B cell (primary cell): ENCODE measurements around the gene PREX1. TPM values are rescaled to one million over a fixed set of nuclear protein-coding genes. Genes with fewer than 3 reads are reported as not detected.

Experiments
- ATAC-seq: fragments of 200-7000 bp; cut with Tn5 transposase; one replicate; pipeline ENCODE4 v1.10.0; 2021; ENCODE audit warnings: low read depth, mild to moderate bottlenecking, moderate number of reproducible peaks, moderate library complexity
- CTCF ChIA-PET: fragments of 350-600 bp; sonication (Branson Sonifier 250); formaldehyde crosslinking; loops from one replicate; lab custom pipeline; 2021; ENCODE audit warnings: antibody characterized with exemption, inconsistent platforms; lab: Charles Lee
- POLR2A ChIA-PET: fragments of 350-600 bp; sonication (Branson Sonifier 250); formaldehyde crosslinking; loops from one replicate; lab custom pipeline; 2021; ENCODE audit warnings: antibody characterized with exemption; lab: Charles Lee
- DNase-seq: peaks from one replicate; pipeline ENCODE4 v3.0.0; 2013
- H2AFZ ChIP-seq: 2 replicates; pipeline ENCODE4 v1.6.1; 2012; ENCODE audit warnings: mild to moderate bottlenecking, low read depth, low read length; ENCODE audit not compliant: insufficient read depth, poor library complexity, severe bottlenecking
- H3K27ac ChIP-seq, 2 donors: 1 replicate in 1 of 2; 2 replicates in 1 of 2; pipeline ENCODE4 v1.5.1; 2012 to 2013; ENCODE audit warnings: low read length in 2 of 2, mild to moderate bottlenecking in 2 of 2, moderate library complexity in 1 of 2
- H3K27me3 ChIP-seq, 4 experiments: fragments of 200-600 bp in 1 of 4; sonication (generic) in 1 of 4; replicated peaks in 1 of 4; 1 replicate in 2 of 4; 2 replicates in 2 of 4; pipeline versions ENCODE4 v1.6.1 to v1.7.0; 2013 to 2016; ENCODE audit warnings: low read length in 3 of 4, mild to moderate bottlenecking in 2 of 4, mixed read lengths in 1 of 4, moderate library complexity in 1 of 4; ENCODE audit not compliant: insufficient read depth in 4 of 4, control insufficient read depth in 3 of 4; ENCODE audit errors: control extremely low read depth in 1 of 4
- H3K36me3 ChIP-seq, 2 experiments: replicated peaks in 1 of 2; 1 replicate in 1 of 2; 2 replicates in 1 of 2; pipeline versions ENCODE4 v1.6.1 to v1.7.1; 2013; ENCODE audit warnings: low read length in 1 of 2; ENCODE audit not compliant: insufficient read depth in 2 of 2, control insufficient read depth in 1 of 2; ENCODE audit errors: control extremely low read depth in 1 of 2, extremely low read depth in 1 of 2
- H3K4me1 ChIP-seq, 2 donors: fragments of 200-600 bp in 1 of 2; sonication (generic) in 1 of 2; 1 replicate in 1 of 2; 2 replicates in 1 of 2; pipeline versions ENCODE4 v1.5.1 to v1.6.1; 2013 to 2017; ENCODE audit warnings: low read length in 2 of 2; ENCODE audit not compliant: control insufficient read depth in 2 of 2, insufficient read depth in 2 of 2
- H3K4me2 ChIP-seq: replicated peaks from 2 replicates; pipeline ENCODE3; 2012; ENCODE audit warnings: mild to moderate bottlenecking, low read depth, low read length; ENCODE audit not compliant: poor library complexity, severe bottlenecking
- H3K4me3 ChIP-seq, 5 experiments: fragments of 200-600 bp in 1 of 5; sonication (generic) in 1 of 5; 1 replicate in 3 of 5; 2 replicates in 2 of 5; pipeline versions ENCODE4 v1.5.1 to v1.7.0; 2011 to 2016; ENCODE audit warnings: low read length in 4 of 5, mild to moderate bottlenecking in 4 of 5, low read depth in 2 of 5, control low read depth in 1 of 5, moderate library complexity in 1 of 5; ENCODE audit not compliant: insufficient read depth in 1 of 5; ENCODE audit errors: control extremely low read depth in 1 of 5, extremely low read depth in 1 of 5
- H3K79me2 ChIP-seq: fragments of 200-600 bp; sonication (generic); one replicate; pipeline ENCODE4 v1.6.0; 2016; ENCODE audit warnings: low read length; ENCODE audit not compliant: control insufficient read depth, insufficient read depth
- H3K9ac ChIP-seq: fragments of 200-600 bp; sonication (generic); 2 replicates; pipeline ENCODE4 v1.6.1; 2017; ENCODE audit warnings: mild to moderate bottlenecking, low read length, moderate library complexity
- H3K9me3 ChIP-seq, 3 donors: one replicate each; pipeline versions ENCODE4 v1.6.1 to v1.7.1; 2013; ENCODE audit warnings: low read length in 2 of 3; ENCODE audit not compliant: control insufficient read depth in 2 of 3, insufficient read depth in 1 of 3; ENCODE audit errors: control extremely low read depth in 1 of 3
- H4K20me1 ChIP-seq: 2 replicates; pipeline ENCODE4 v1.6.0; 2012; ENCODE audit warnings: mild to moderate bottlenecking, low read length; ENCODE audit not compliant: insufficient read depth, control insufficient read depth, poor library complexity, severe bottlenecking
- H3K27ac Mint-ChIP-seq: one replicate; pipeline ENCODE4 v1.8.0; 2021; ENCODE audit warnings: mixed read lengths
- H3K27me3 Mint-ChIP-seq: one replicate; pipeline ENCODE4 v1.8.0; 2021; ENCODE audit warnings: mixed read lengths
- H3K4me1 Mint-ChIP-seq: one replicate; pipeline ENCODE4 v1.8.0; 2021; ENCODE audit warnings: mixed read lengths
- H3K4me3 Mint-ChIP-seq: one replicate; pipeline ENCODE4 v1.8.0; 2021; ENCODE audit warnings: mixed read lengths
- H3K9me3 Mint-ChIP-seq: one replicate; pipeline ENCODE4 v1.8.0; 2022; ENCODE audit warnings: mixed read lengths; ENCODE audit not compliant: insufficient read depth
- EZH2 ChIP-seq: IDR thresholded peaks from 2 replicates; pipeline ENCODE4 v1.6.1; 2012; ENCODE audit warnings: borderline replicate concordance, low read depth, mild to moderate bottlenecking, moderate library complexity, low read length; ENCODE audit not compliant: insufficient read depth, poor library complexity, severe bottlenecking
- WGBS: methylation state at CpG from one replicate; pipeline ENCODE4 v1.1.5; 2013; ENCODE audit warnings: missing lambda C conversion rate; ENCODE audit not compliant: insufficient coverage; 5-methylcytosine and 5-hydroxymethylcytosine counted together
- intact Hi-C: fragments of 100-400 bp; cut with micrococcal nuclease; formaldehyde crosslinking; loops from one replicate; pipeline ENCODE4 v1.10.0; 2022
- polyA plus RNA-seq: library from polyadenylated mRNA; depleted of rRNA; stranded (reverse); fragments of >200 nt; gene quantifications from 2 replicates; pipeline ENCODE4 v1.2.3, GENCODE V29; 2012
- total RNA-seq, 2 donors: library from RNA; stranded (reverse); fragments of 120-200 nt in 1 of 2; gene quantifications; 1 replicate in 1 of 2; 2 replicates in 1 of 2; pipeline versions ENCODE4 v1.2.3 to v1.2.4, GENCODE V29; 2013 to 2022
- TF ChIP-seq, protein P1 (sequence below): fragments of 200-600 bp; IDR thresholded peaks from one replicate; pipeline ENCODE4 v1.8.0; 2022; ENCODE audit warnings: antibody characterized with exemption, mild to moderate bottlenecking

Gene PREX1
- total and polyA plus RNA-seq, 2 donors (not counting 1 experiment from before 2014, with no cell fraction given) = 79.1 to 99.4 TPM

DNA sequence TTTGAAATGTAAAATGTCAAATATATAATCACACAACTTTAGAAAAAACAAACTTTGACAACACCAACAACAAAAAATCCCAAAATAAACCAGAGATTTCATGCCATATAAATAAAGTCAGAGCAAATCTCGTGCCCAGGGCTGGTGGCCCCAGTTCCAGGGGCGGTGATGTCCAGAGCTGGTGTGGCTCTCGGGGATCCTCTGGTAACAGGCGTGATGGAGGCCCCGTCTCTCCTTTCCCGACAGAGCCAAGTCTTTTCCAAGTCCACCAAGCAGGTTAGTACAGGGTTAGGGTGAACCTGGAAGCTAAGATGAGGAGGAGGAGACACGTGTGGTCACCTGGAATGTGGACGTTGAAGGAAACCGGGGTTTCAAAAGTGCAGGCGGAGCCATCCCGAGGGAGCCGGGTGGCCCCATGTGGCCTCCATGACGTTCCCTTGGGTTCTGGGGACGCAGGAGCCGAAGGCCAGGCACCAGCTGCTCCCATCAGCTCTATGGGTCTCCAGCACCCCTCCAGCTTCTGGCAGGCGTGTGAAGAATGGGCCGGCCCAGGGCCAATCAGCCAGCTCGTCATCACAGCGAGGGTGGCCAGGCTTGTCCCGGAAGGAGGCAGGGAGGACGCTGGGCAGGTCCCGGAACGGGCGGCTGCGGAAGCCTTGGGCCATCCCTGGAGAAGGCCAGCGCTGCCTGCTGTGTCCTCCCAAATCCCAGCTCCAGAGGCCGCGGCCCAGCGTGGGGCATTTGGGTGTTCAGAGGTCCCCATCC, 202.5 kb downstream of the PREX1 start:
- intact Hi-C loops = no loop called here
- peaks cover 5 to 13% of the 10 kb centered on the region in 2 donors for H3K4me1 ChIP-seq
- Mint-ChIP-seq H3K4me3 (no peak overlapping the region), H3K9me3 (no peaks in the 10 kb centered on the region), H3K27me3 (no peaks in the 10 kb centered on the region), H3K4me1 (peaks cover 8% of the 10 kb centered on the region), H3K27ac (no peak overlapping the region)
- ATAC-seq (no peak), DNase-seq (no peak)
- no peak overlapping the region for H3K4me3 ChIP-seq
- H3K9me3 ChIP-seq = peaks cover 0 to 3% (median 0%) of the 10 kb centered on the region in 3 donors
- TF ChIP-seq, protein P1, sequence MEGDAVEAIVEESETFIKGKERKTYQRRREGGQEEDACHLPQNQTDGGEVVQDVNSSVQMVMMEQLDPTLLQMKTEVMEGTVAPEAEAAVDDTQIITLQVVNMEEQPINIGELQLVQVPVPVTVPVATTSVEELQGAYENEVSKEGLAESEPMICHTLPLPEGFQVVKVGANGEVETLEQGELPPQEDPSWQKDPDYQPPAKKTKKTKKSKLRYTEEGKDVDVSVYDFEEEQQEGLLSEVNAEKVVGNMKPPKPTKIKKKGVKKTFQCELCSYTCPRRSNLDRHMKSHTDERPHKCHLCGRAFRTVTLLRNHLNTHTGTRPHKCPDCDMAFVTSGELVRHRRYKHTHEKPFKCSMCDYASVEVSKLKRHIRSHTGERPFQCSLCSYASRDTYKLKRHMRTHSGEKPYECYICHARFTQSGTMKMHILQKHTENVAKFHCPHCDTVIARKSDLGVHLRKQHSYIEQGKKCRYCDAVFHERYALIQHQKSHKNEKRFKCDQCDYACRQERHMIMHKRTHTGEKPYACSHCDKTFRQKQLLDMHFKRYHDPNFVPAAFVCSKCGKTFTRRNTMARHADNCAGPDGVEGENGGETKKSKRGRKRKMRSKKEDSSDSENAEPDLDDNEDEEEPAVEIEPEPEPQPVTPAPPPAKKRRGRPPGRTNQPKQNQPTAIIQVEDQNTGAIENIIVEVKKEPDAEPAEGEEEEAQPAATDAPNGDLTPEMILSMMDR = no peak
- TF ChIP-seq EZH2 = no peak
- ChIA-PET CTCF (interaction anchor here (6.7 to 10.1 kb wide), 2 partner anchors 949 to 962 kb away, joined by 103 to 299 read pairs; no protein-coding TSS in a partner anchor), POLR2A (no interaction called here)
- H3K79me2 ChIP-seq = no peaks in the 10 kb centered on the region
- WGBS = 97% methylated on average over 29 of the region's 29 CpGs
- peaks cover 0 to 3% (median 0%) of the 10 kb centered on the region in 4 experiments for H3K27me3 ChIP-seq
- no peak overlapping the region for H2AFZ ChIP-seq
- peaks cover 5% of the 10 kb centered on the region for H4K20me1 ChIP-seq
- H3K4me2 ChIP-seq = no peak overlapping the region
- H3K36me3 ChIP-seq = peaks cover 4 to 62% of the 10 kb centered on the region in 2 experiments
- H3K9ac ChIP-seq = no peak overlapping the region
- no peak overlapping the region for H3K27ac ChIP-seq
